Mesodermal cell (in vitro differentiated cells): ENCODE data around the gene SOST.

ENCODE experiments used
- H3K27ac ChIP-seq: 2 replicates; pipeline ENCODE4 v1.7.0; 2013; ENCODE audit warnings: mild to moderate bottlenecking, low read depth, low read length, moderate library complexity; ENCODE audit not compliant: severe bottlenecking
- H3K36me3 ChIP-seq: 2 replicates; pipeline ENCODE4 v1.7.1; 2013; ENCODE audit warnings: mild to moderate bottlenecking, low read length, moderate library complexity; ENCODE audit not compliant: control insufficient read depth, insufficient read depth
- H3K4me1 ChIP-seq: one replicate; pipeline ENCODE4 v1.7.1; 2013; ENCODE audit warnings: mild to moderate bottlenecking, low read length; ENCODE audit not compliant: insufficient read depth, control insufficient read depth, poor library complexity, severe bottlenecking
- H3K4me3 ChIP-seq: 2 replicates; pipeline ENCODE4 v1.7.0; 2013; ENCODE audit warnings: low read length, control low read depth, mild to moderate bottlenecking; ENCODE audit not compliant: insufficient read depth, poor library complexity, severe bottlenecking; ENCODE audit errors: extremely low read depth
- H3K9me3 ChIP-seq: 2 replicates; pipeline ENCODE4 v1.7.1; 2013; ENCODE audit warnings: mild to moderate bottlenecking, low read length, moderate library complexity; ENCODE audit not compliant: control insufficient read depth
- WGBS, 2 experiments: methylation state at CpG; one replicate each; pipeline ENCODE4 v1.1.5; 2013; ENCODE audit warnings: missing lambda C conversion rate in 2 of 2; ENCODE audit not compliant: insufficient coverage in 2 of 2; 5-methylcytosine and 5-hydroxymethylcytosine counted together

Gene SOST

DNA sequence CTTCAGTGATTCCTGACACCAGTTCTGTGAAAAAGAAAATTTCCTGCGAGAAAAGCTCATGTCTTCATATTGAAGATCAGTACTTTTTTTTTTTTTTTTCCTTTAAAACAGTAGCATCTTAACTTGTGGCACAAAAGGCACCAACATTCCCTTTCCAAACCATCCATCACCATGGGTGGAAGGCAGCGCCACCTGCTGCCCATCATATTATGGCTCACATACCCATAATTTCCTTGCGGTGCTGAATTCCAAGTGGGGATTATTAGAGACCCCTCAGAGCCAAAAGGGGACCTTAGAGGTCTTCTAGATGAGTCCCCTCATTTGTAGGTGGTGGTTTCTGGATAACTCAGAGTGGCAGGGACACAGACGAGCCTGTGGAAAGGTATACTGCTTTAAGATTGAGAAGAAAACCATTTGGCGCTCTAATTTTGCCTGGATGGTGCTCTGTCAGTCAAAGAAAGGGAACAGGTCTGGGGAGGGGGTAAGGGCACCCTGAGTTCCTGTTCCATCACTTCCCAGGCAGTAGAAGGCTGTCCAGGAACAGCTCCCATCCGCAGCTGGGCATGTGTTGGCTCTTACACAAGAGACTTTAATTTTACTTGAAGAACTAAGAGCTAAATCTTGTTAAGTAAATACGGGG lies 7.9 kb upstream of the SOST start:
- Histone ChIP-seq H3K27ac (no peak overlapping the region), H3K9me3 (no peaks in the 10 kb centered on the region), H3K4me3 (no peak overlapping the region), H3K4me1 (no peaks in the 10 kb centered on the region), H3K36me3 (peaks cover 48% of the 10 kb centered on the region)
- WGBS, 2 experiments: 36 to 50% methylated on average over 4 to 7 of the region's 7 CpGs

DNA sequence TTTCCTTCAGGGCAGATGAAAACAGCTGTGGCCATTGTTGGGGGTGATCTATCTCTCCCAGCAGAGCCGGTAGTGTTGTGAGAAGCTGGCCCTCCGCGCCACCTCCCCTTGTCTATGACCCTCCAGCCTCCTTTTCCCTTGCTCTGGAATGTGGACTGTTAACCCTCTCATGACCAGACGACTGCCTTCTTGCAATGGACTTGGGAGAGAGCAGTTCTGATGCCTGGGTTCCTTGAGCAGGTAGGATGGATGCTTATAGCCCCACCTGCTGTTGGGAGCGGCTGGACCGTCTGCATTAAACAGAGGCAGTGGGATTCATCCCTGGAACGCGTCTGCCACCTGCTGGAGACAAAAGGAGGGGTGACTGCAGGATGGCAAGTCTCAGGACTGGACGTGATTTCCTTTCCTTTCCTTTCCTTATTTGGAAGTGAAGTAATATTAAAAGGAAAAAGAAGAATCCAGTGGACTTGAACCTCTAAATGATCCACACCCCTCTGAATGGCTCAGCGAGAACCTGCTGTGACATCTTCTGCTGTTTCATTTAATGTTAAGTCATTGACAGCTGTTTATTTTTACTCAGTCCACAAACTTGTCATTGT lies 1.8 kb upstream of the SOST start:
- Histone ChIP-seq H3K9me3 (no peaks in the 10 kb centered on the region), H3K27ac (peak overlapping the region; percentile 16), H3K4me3 (peak overlapping the region; percentile 19), H3K36me3 (no peaks in the 10 kb centered on the region), H3K4me1 (peaks cover 30% of the 10 kb centered on the region)
- 0% methylated on average over 3 to 4 of the region's 10 CpGs for WGBS, 2 experiments

DNA sequence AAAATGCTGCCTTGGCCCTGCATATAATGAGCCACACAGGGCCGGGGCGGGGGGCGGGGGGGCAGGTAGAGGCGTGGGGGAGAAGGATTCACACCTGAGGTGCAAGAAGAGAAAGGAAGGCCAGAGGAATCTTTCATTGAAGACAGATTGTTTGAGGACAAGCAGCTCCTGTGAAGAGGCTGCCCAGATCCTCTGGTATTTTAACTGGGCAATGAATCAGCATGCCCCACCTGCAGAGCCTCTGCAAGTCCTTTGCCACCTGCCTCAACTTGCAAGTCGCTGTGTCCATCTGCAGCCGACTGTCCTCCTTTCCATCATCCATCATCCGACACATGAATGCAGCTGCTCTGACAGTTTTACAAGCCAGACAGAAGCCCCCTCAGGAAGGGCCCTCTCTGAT lies 1.2 kb upstream of the SOST start:
- peaks cover 35% of the 10 kb centered on the region for H3K4me1 ChIP-seq
- no peaks in the 10 kb centered on the region for H3K9me3 ChIP-seq
- H3K27ac ChIP-seq: peak overlapping the region; percentile 16
- H3K4me3 ChIP-seq: peak overlapping the region; percentile 19
- H3K36me3 ChIP-seq: no peaks in the 10 kb centered on the region
- 56 to 61% methylated on average over 3 to 7 of the region's 7 CpGs for WGBS, 2 experiments

DNA sequence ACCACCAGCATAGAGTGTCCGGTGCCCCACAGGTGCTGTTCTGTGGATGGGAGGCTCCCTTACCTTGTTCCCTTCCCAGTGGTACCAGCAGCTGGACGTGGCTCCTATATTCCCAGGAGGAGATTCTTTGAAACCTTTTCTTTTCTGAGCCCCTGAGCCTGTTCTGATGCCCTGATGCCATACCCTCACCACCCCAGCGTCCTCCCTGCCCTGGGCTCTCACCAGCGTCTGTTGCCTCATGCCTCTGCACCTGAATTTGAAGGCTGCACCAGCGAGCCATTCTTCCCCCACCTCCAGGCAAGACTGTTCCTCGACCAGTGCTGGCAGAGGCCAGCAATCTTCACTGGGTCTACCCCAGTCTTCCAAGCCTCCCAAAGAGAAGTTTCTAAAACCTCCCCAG lies 505 bp downstream of the SOST start:
- H3K4me1 ChIP-seq: peaks cover 36% of the 10 kb centered on the region
- no peaks in the 10 kb centered on the region for H3K9me3 ChIP-seq
- H3K27ac ChIP-seq: no peak overlapping the region
- peak overlapping the region; percentile 9 for H3K4me3 ChIP-seq
- 91 to 96% methylated on average over 5 to 6 of the region's 6 CpGs for WGBS, 2 experiments
- no peaks in the 10 kb centered on the region for H3K36me3 ChIP-seq

DNA sequence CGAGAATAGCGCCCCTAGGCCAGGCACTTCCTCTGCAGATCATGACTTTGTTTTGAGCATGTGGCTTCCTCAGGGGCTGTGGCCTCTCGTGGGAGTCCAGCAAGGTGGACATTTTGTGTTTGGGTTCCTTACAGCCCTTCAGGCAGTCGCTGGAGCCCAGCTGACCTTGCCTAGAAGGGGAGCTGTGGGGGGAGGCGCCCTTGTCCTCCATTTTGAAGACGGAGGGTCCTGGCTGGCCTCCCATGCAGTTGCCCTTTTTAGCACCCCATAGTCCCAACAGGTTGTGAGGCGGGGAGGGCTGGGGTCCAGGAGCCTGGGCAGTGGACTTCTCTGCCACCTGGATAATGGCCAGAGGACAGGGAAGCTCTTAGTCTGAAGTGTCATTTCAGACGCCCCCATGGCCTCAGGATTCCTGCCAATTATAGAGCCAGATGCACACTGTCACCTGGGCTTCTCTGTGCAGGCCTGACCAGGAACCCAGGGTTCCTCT lies 1.4 kb downstream of the SOST start:
- no peaks in the 10 kb centered on the region for H3K9me3 ChIP-seq

DNA sequence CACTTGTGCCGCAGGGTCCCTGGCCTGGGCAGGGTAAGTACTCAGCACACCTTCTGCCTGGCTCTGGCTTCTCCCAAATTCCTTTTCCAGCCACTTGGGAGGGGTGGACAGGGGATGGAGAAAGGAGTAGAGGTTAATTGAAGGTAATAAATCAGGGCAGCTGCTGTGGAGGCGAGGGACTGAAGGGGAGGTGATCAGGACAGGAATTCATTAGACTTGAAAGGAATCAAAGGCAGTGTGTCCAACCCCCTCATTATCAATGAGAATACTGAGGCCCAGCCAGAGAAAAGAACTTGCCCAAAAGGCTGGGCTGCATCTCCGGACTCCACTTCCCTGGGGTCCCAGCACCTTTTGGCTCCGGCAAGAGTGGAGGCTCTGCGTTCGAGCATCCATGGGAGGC lies 2.4 kb downstream of the SOST start:
- Histone ChIP-seq H3K4me1 (peaks cover 36% of the 10 kb centered on the region), H3K4me3 (peak overlapping the region; percentile 2), H3K9me3 (no peaks in the 10 kb centered on the region), H3K27ac (no peak overlapping the region), H3K36me3 (no peaks in the 10 kb centered on the region)
- WGBS, 2 experiments: 63 to 83% methylated on average over 1 to 2 of the region's 6 CpGs

More for the DNA sequence above, 1.4 kb downstream of the SOST start:
- Histone ChIP-seq H3K36me3 (no peaks in the 10 kb centered on the region), H3K27ac (no peak overlapping the region), H3K4me1 (peaks cover 36% of the 10 kb centered on the region), H3K4me3 (no peak overlapping the region)
- WGBS, 2 experiments: 89 to 90% methylated on average over 6 to 7 of the region's 8 CpGs

DNA sequence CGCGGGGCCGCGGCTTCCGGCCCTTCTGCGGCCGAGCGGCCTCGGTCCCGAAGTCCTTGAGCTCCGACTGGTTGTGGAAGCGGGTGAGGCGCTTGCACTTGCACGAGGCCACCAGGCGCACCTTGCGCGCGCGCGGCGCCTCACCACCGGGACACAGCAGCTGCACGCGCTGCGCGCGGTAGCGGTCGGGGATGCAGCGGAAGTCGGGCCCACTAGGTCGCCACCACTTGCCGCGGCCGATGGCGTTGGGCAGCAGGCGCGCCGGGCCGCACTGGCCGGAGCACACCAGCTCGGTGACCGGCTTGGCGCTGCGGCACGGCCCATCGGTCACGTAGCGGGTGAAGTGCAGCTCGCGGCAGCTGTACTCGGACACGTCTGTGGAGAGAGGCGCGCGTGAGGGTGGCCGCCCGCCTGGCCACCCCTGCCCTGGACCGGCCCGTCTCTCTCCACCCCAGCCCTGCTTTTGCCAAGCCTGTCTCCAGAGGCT lies 3.2 kb downstream of the SOST start:
- Histone ChIP-seq H3K36me3 (no peaks in the 10 kb centered on the region), H3K27ac (no peak overlapping the region), H3K4me1 (peaks cover 32% of the 10 kb centered on the region), H3K4me3 (peak overlapping the region; percentile 8), H3K9me3 (no peaks in the 10 kb centered on the region)
- WGBS, 2 experiments: 56 to 58% methylated on average over 46 to 60 of the region's 60 CpGs

DNA sequence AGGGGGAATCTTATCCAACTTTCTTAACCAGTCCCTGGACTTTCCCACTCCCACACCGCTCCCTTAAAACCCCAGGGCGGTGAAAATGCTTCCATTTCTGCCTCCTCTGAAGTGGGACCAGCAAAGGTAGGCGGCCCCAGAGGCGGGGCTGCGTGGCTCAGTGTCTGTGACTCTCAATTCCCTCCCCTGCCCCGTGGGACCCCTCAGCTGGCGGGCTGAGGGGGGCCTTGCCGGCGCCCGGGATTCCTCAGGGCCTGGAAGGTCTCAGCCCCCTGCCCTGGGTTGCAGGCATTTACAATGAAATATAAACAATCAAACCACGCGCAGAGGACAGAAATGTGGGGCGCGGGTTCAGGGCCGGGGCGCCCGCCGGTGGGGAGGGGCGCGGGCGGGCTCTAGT lies 3.6 kb downstream of the SOST start:
- WGBS, 2 experiments: 55 to 63% methylated on average over 12 to 17 of the region's 21 CpGs
- Histone ChIP-seq H3K9me3 (no peaks in the 10 kb centered on the region), H3K36me3 (no peaks in the 10 kb centered on the region), H3K4me3 (no peak overlapping the region), H3K4me1 (peaks cover 30% of the 10 kb centered on the region), H3K27ac (no peak overlapping the region)

DNA sequence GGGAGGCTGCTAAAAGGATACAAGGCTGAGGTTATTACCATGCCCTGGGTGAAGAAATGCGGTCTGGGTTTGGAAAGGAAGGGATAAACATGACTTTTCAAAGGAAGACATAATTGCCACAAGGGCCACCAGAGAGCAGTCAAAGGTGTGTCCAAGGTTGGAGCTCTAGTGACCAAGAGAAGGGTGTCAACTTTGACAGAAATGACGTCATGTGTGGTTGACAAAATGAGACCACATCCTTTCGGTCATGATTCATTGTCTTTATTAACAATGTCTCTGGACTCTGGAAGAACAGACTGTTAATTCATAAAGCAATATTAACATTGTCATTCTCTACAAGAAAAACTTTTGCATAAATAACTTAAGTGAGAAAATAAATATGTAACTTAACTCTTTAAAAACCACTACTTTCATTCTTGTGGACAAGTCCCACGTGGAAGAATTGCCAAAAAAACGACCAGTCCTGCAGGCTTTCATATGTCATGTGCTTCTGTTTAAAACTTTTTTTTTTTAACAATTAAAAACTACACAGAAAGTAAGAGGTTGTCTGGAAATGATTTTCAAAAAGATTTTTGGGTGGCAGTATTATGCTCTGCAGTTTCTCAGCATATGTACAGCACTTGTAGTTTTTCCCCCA lies 5.0 kb downstream of the SOST start:
- Histone ChIP-seq H3K36me3 (no peaks in the 10 kb centered on the region), H3K4me1 (peaks cover 23% of the 10 kb centered on the region), H3K27ac (no peak overlapping the region), H3K4me3 (no peak overlapping the region), H3K9me3 (no peaks in the 10 kb centered on the region)
- 93 to 100% methylated on average over 2 of the region's 5 CpGs for WGBS, 2 experiments

DNA sequence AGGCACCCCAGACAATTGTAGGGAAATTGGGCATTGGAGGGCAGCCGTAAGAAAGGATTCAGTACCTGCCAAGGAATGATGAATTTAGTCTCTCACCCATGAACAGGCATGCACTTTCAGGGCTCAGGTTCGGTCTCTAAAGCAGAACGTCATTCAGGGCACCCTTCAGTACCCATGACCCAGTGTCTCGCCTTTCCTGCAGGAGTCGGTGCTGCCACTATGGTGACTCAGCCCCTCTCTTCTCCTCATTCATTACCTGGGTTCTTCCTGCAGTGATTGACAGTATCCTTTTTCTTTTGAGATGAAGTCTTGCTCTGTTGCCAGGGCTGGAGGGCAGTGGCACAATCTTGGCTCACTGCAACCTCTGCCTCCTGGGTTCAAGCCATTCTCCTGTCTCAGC lies 8.4 kb downstream of the SOST start:
- no peak overlapping the region for H3K27ac ChIP-seq
- peaks cover 27% of the 10 kb centered on the region for H3K4me1 ChIP-seq
- H3K4me3 ChIP-seq: no peak overlapping the region
- no peaks in the 10 kb centered on the region for H3K36me3 ChIP-seq
- 90 to 94% methylated on average over 4 of the region's 5 CpGs for WGBS, 2 experiments
- no peaks in the 10 kb centered on the region for H3K9me3 ChIP-seq

DNA sequence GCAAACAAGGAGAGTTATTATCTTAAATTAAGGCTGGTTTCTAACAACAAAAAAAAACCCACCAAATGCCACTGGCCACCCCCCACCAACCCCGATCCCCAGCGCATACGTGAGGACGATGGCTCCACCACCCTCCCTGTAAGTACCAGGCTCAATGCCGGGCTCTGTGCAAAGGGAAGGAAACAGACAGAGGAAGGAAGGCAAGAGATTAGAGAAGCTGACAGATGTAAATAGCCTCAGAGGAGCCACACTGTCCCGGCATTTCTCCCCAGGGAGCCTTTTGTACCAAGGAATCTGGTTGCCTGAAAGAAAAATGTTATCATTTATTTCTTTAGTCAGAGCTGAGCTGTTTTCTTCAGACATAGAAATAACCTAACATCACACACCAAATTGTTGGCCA lies 13.1 kb downstream of the SOST start:
- Histone ChIP-seq H3K36me3 (no peaks in the 10 kb centered on the region), H3K9me3 (no peaks in the 10 kb centered on the region), H3K4me1 (peaks cover 45% of the 10 kb centered on the region), H3K4me3 (no peak overlapping the region), H3K27ac (peak overlapping the region; percentile 76)
- WGBS, 2 experiments: 6 to 10% methylated on average over 2 of the region's 6 CpGs
